SK-N-SH (cell line): ENCODE measurements around the gene STK39. TPM values are rescaled to one million over a fixed set of nuclear protein-coding genes. Genes with fewer than 3 reads are reported as not detected.

ENCODE experiments used
- CTCF ChIA-PET: fragments of 300-600, 350-600 bp; formaldehyde crosslinking; extraction: SDS; loops from one replicate; lab custom pipeline; 2021; lab: Yijun Ruan, JAX
- POLR2A ChIA-PET: fragments of 350-600 bp; sonication (Branson Sonifier 250); formaldehyde crosslinking; extraction: SDS; loops from one replicate; lab custom pipeline; 2020; ENCODE audit warnings: antibody characterized with exemption, inconsistent platforms; lab: Yijun Ruan, JAX
- DNase-seq: peaks from one replicate; pipeline ENCODE4 v3.0.0; 2012
- H2AFZ ChIP-seq: fragments of 200-600 bp; sonication (generic); 2 replicates; pipeline ENCODE4 v1.8.1; 2016; ENCODE audit warnings: antibody characterized with exemption, mild to moderate bottlenecking, low read depth
- H3F3A ChIP-seq: fragments of 200-600 bp; sonication (generic); replicated peaks from 2 replicates; pipeline ENCODE3; 2016; ENCODE audit warnings: antibody characterized with exemption, mild to moderate bottlenecking; ENCODE audit not compliant: insufficient read depth
- H3K27ac ChIP-seq, 2 experiments: fragments of 200-500 bp in 1 of 2; fragments of 200-600 bp in 1 of 2; sonication (Bioruptor generic) in 1 of 2; sonication (generic), shearing (Covaris generic) in 1 of 2; 2 replicates each; pipeline versions ENCODE4 v1.5.1 to v1.6.1; 2014 to 2016; ENCODE audit warnings: low read depth in 2 of 2, inconsistent platforms in 1 of 2, low read length in 1 of 2, mild to moderate bottlenecking in 1 of 2, mixed read lengths in 1 of 2
- H3K27me3 ChIP-seq: fragments of 200-600 bp; sonication (generic), shearing (Covaris generic); 2 replicates; pipeline ENCODE4 v1.6.1; 2016; ENCODE audit warnings: mixed run types; ENCODE audit not compliant: insufficient read depth
- H3K36me3 ChIP-seq, 2 experiments: fragments of 200-500 bp in 1 of 2; fragments of 200-600 bp in 1 of 2; sonication (Bioruptor generic) in 1 of 2; sonication (generic) in 1 of 2; replicated peaks in 1 of 2; 2 replicates each; pipeline versions ENCODE3 to v1.5.1; 2014 to 2016; ENCODE audit warnings: low read length in 1 of 2, mild to moderate bottlenecking in 1 of 2; ENCODE audit not compliant: insufficient read depth in 2 of 2, control insufficient read depth in 1 of 2
- H3K4me1 ChIP-seq, 2 experiments: fragments of 200-500 bp in 1 of 2; fragments of 200-600 bp in 1 of 2; sonication (Bioruptor generic) in 1 of 2; sonication (generic), shearing (Covaris generic) in 1 of 2; 2 replicates each; pipeline versions ENCODE4 v1.5.1 to v1.6.1; 2014 to 2016; ENCODE audit warnings: low read depth in 1 of 2, low read length in 1 of 2, mixed run types in 1 of 2; ENCODE audit not compliant: insufficient read depth in 2 of 2, control insufficient read depth in 1 of 2
- H3K4me2 ChIP-seq: fragments of 200-600 bp; sonication (generic), shearing (Covaris generic); 2 replicates; pipeline ENCODE4 v1.6.1; 2017; ENCODE audit warnings: mixed run types
- H3K4me3 ChIP-seq, 2 experiments: fragments of 200-500 bp in 1 of 2; fragments of 200-600 bp in 1 of 2; sonication (Bioruptor generic) in 1 of 2; sonication (generic), shearing (Covaris generic) in 1 of 2; 2 replicates each; pipeline versions ENCODE4 v1.5.1 to v1.8.1; 2014 to 2016; ENCODE audit warnings: low read depth in 2 of 2, inconsistent platforms in 1 of 2, low read length in 1 of 2, mild to moderate bottlenecking in 1 of 2, mixed read lengths in 1 of 2, moderate library complexity in 1 of 2
- H3K79me2 ChIP-seq: fragments of 200-600 bp; sonication (generic); 2 replicates; pipeline ENCODE4 v1.8.1; 2017; ENCODE audit warnings: mild to moderate bottlenecking; ENCODE audit not compliant: insufficient read depth
- H3K9ac ChIP-seq: fragments of 200-600 bp; sonication (generic); 2 replicates; pipeline ENCODE4 v1.6.1; 2017; ENCODE audit warnings: mixed run types
- H3K9me2 ChIP-seq: fragments of 200-600 bp; sonication (generic); 2 replicates; pipeline ENCODE4 v1.6.1; 2017; ENCODE audit warnings: mixed run types
- H3K9me3 ChIP-seq: fragments of 200-600 bp; sonication (generic); 2 replicates; pipeline ENCODE4 v1.6.1; 2017; ENCODE audit warnings: mixed run types, mild to moderate bottlenecking, moderate library complexity
- H4K20me1 ChIP-seq: fragments of 200-600 bp; sonication (generic); 2 replicates; pipeline ENCODE4 v1.6.1; 2017; ENCODE audit warnings: mild to moderate bottlenecking, mixed run types; ENCODE audit not compliant: insufficient read depth
- CHD2 ChIP-seq: fragments of 150-350 bp; IDR thresholded peaks from 2 replicates; pipeline ENCODE4 v1.6.1; 2018; ENCODE audit warnings: low read length; ENCODE audit not compliant: partially characterized antibody
- ELF1 ChIP-seq: IDR thresholded peaks from 2 replicates; pipeline ENCODE4 v1.4.0; 2012
- EP300 ChIP-seq, 2 experiments: IDR thresholded peaks; 2 replicates each; pipeline versions ENCODE4 v1.4.0 to v1.6.1; 2012; ENCODE audit warnings: borderline replicate concordance in 1 of 2, low read depth in 1 of 2, low read length in 1 of 2
- FOSL2 ChIP-seq: IDR thresholded peaks from 2 replicates; pipeline ENCODE4 v1.4.0; 2012; ENCODE audit warnings: low read depth, mild to moderate bottlenecking, moderate library complexity, borderline replicate concordance
- FOXM1 ChIP-seq: IDR thresholded peaks from 2 replicates; pipeline ENCODE4 v1.4.0; 2012; ENCODE audit warnings: low read depth, mild to moderate bottlenecking
- GABPA ChIP-seq: IDR thresholded peaks from 2 replicates; pipeline ENCODE4 v1.4.0; 2012; ENCODE audit warnings: low read depth, mild to moderate bottlenecking
- JUND ChIP-seq: IDR thresholded peaks from 2 replicates; pipeline ENCODE4 v1.4.0; 2012
- MEF2A ChIP-seq: IDR thresholded peaks from 2 replicates; pipeline ENCODE4 v1.4.0; 2012; ENCODE audit warnings: low read depth, borderline replicate concordance
- MXI1 ChIP-seq: IDR thresholded peaks from 2 replicates; pipeline ENCODE4 v1.6.1; 2012; ENCODE audit warnings: mild to moderate bottlenecking, low read depth, low read length, improper control_type of control experiment
- NRF1 ChIP-seq: IDR thresholded peaks from 2 replicates; pipeline ENCODE4 v1.6.1; 2012; ENCODE audit warnings: low read depth, mild to moderate bottlenecking, low read length
- POLR2AphosphoS5 ChIP-seq: IDR thresholded peaks from 2 replicates; pipeline ENCODE4 v1.6.1; 2012; ENCODE audit warnings: low read depth, low read length
- RAD21 ChIP-seq: IDR thresholded peaks from 2 replicates; pipeline ENCODE4 v1.6.1; 2012; ENCODE audit warnings: mild to moderate bottlenecking, low read length
- RCOR1 ChIP-seq: fragments of 150-350 bp; IDR thresholded peaks from 2 replicates; pipeline ENCODE4 v1.6.1; 2017; ENCODE audit warnings: antibody characterized with exemption, low read length
- RFX5 ChIP-seq: IDR thresholded peaks from 2 replicates; pipeline ENCODE4 v1.6.1; 2012; ENCODE audit warnings: mild to moderate bottlenecking, improper control_type of control experiment, low read length
- RXRA ChIP-seq: IDR thresholded peaks from 2 replicates; pipeline ENCODE4 v1.4.0; 2012; ENCODE audit warnings: low read depth, mild to moderate bottlenecking, borderline replicate concordance
- SIN3A ChIP-seq: IDR thresholded peaks from 2 replicates; pipeline ENCODE4 v1.6.1; 2012; ENCODE audit warnings: low read depth, mild to moderate bottlenecking, low read length, moderate library complexity, borderline replicate concordance
- SMC3 ChIP-seq: IDR thresholded peaks from 2 replicates; pipeline ENCODE4 v1.6.1; 2012; ENCODE audit warnings: low read depth, low read length, improper control_type of control experiment
- TAF1 ChIP-seq: IDR thresholded peaks from 2 replicates; pipeline ENCODE4 v1.6.1; 2012; ENCODE audit warnings: low read depth, mild to moderate bottlenecking, low read length, moderate library complexity, borderline replicate concordance
- TCF12 ChIP-seq: IDR thresholded peaks from 2 replicates; pipeline ENCODE4 v1.4.0; 2012
- TEAD4 ChIP-seq: IDR thresholded peaks from 2 replicates; pipeline ENCODE4 v1.4.0; 2012; ENCODE audit warnings: mild to moderate bottlenecking, borderline replicate concordance; ENCODE audit not compliant: insufficient read depth
- YY1 ChIP-seq: IDR thresholded peaks from 2 replicates; pipeline ENCODE4 v1.4.0; 2012; ENCODE audit warnings: low read depth, mild to moderate bottlenecking
- WGBS: methylation state at CpG from one replicate; pipeline ENCODE4 v1.1.6; 2017; ENCODE audit warnings: low lambda C conversion rate; 5-methylcytosine and 5-hydroxymethylcytosine counted together
- polyA plus RNA-seq, 3 experiments: library from polyadenylated mRNA; depleted of rRNA; stranded (reverse); fragments of >200 nt; gene quantifications; 2 replicates each; pipeline ENCODE4 v1.2.3, GENCODE V29; 2012
- TF ChIP-seq, protein P1 (sequence below): fragments of 150-350 bp; IDR thresholded peaks from 2 replicates; pipeline ENCODE4 v1.6.1; 2017; ENCODE audit warnings: antibody characterized with exemption, low read length, low read depth, borderline replicate concordance
- TF ChIP-seq, protein P2 (sequence below): IDR thresholded peaks from 2 replicates; pipeline ENCODE4 v1.4.0; 2012; ENCODE audit warnings: low read depth, borderline replicate concordance
- TF ChIP-seq, protein P3 (sequence below): fragments of 150-350 bp; IDR thresholded peaks from 2 replicates; pipeline ENCODE4 v1.6.1; 2016; ENCODE audit warnings: mild to moderate bottlenecking, low read depth, low read length

The STK39 gene
- polyA plus RNA-seq, 1 of the 3 experiments (the other 2 are of a cell fraction) = 9.6 TPM

DNA sequence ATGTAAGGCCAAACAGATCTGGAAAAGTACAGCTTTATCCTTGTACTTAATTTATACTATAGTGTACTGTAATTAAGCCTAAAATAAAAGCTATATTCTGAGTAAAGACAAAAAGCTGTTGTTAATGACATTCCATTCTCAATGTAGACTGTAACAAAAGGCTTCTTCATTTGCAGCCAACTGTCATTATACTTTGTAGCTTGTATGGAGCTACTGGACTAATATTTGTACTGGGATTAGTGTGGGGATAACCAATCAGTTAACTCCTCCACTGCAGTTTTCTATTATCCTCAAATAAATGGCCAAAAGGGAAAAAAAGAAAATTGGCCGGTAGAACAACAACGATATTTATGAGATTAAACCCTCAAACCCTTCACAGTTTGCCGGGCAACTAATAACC lies 66.5 kb downstream of the STK39 start:
- DNase-seq = no peak
- Histone ChIP-seq H3K79me2 (peaks cover 54% of the 10 kb centered on the region; the same call in 1 of the 2 replicates), H3K4me1 (peaks cover 0 to 14% of the 10 kb centered on the region in 2 experiments; a peak in 3 of 4 replicates), H3K4me3 (no peak overlapping the region), H3F3A (no peaks in the 10 kb centered on the region), H4K20me1 (peaks cover 19% of the 10 kb centered on the region), H3K27me3 (no peaks in the 10 kb centered on the region), H3K36me3 (peaks cover 9 to 11% of the 10 kb centered on the region in 2 experiments), H3K27ac (no peak overlapping the region), H2AFZ (no peak overlapping the region), H3K4me2 (no peak overlapping the region), H3K9me3 (no peaks in the 10 kb centered on the region), H3K9me2 (no peaks in the 10 kb centered on the region), H3K9ac (no peak overlapping the region)
- 99% methylated on average over 3 of the region's 3 CpGs for WGBS
- ChIA-PET POLR2A (no interaction called here), CTCF (interaction anchor here (0.6 to 1.4 kb wide), 2 partner anchors 62 to 66 kb away, joined by 3 read pairs; partner anchors contain the start of gene STK39)
- no peak for TF ChIP-seq RFX5
- TF ChIP-seq GABPA = no peak
- TF ChIP-seq FOSL2 = no peak
- TF ChIP-seq, protein P1, sequence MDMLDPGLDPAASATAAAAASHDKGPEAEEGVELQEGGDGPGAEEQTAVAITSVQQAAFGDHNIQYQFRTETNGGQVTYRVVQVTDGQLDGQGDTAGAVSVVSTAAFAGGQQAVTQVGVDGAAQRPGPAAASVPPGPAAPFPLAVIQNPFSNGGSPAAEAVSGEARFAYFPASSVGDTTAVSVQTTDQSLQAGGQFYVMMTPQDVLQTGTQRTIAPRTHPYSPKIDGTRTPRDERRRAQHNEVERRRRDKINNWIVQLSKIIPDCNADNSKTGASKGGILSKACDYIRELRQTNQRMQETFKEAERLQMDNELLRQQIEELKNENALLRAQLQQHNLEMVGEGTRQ = no peak
- TF ChIP-seq TAF1 = no peak
- TF ChIP-seq, protein P2, sequence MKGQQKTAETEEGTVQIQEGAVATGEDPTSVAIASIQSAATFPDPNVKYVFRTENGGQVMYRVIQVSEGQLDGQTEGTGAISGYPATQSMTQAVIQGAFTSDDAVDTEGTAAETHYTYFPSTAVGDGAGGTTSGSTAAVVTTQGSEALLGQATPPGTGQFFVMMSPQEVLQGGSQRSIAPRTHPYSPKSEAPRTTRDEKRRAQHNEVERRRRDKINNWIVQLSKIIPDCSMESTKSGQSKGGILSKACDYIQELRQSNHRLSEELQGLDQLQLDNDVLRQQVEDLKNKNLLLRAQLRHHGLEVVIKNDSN = no peak
- no peak for TF ChIP-seq EP300 (IDR thresholded peaks at IDR 0.05; ENCODE audit: borderline replicate concordance in 1 of 2, low read depth in 1 of 2, low read length in 1 of 2)
- no peak for TF ChIP-seq NRF1
- no peak for TF ChIP-seq YY1
- no peak for TF ChIP-seq MEF2A
- no peak for TF ChIP-seq TEAD4
- TF ChIP-seq RAD21 = no peak
- no peak for TF ChIP-seq RXRA
- TF ChIP-seq ELF1 = no peak

- peaks cover 0 to 10% of the 10 kb centered on the region in 2 experiments; a peak in 3 of 4 replicates for H3K4me1 ChIP-seq
- H3K9ac ChIP-seq = no peak overlapping the region
- no peaks in the 10 kb centered on the region for H3K27me3 ChIP-seq
- no peak overlapping the region for H3K4me3 ChIP-seq
- DNase-seq = no peak
- H2AFZ ChIP-seq = no peak overlapping the region
- no peak overlapping the region for H3K27ac ChIP-seq
- peaks cover 49% of the 10 kb centered on the region; the same call in 1 of the 2 replicates for H3K79me2 ChIP-seq
- no peaks in the 10 kb centered on the region for H3K9me3 ChIP-seq
- no peak overlapping the region for H3K4me2 ChIP-seq
- H4K20me1 ChIP-seq = peaks cover 19% of the 10 kb centered on the region
- H3F3A ChIP-seq = no peaks in the 10 kb centered on the region
- H3K36me3 ChIP-seq = peaks cover 9 to 11% of the 10 kb centered on the region in 2 experiments
- WGBS = 79% methylated on average over 5 of the region's 5 CpGs
- CTCF ChIA-PET = interaction anchor here (1.4 kb wide), 1 partner anchor 61 kb away, joined by 3 read pairs; no protein-coding TSS in a partner anchor
- POLR2A ChIA-PET = no interaction called here
- H3K9me2 ChIP-seq = no peaks in the 10 kb centered on the region
- TF ChIP-seq FOSL2 (no peak), MXI1 (no peak), FOXM1 (no peak), CHD2 (no peak), SIN3A (no peak), ELF1 (no peak), JUND (no peak), SMC3 (no peak), POLR2AphosphoS5 (no peak), MEF2A (no peak), RAD21 (no peak), TCF12 (no peak), EP300 (IDR thresholded peaks at IDR 0.05; ENCODE audit: borderline replicate concordance in 1 of 2, low read depth in 1 of 2, low read length in 1 of 2) (no peak), RCOR1 (no peak), GABPA (no peak)
- TF ChIP-seq, protein P3, sequence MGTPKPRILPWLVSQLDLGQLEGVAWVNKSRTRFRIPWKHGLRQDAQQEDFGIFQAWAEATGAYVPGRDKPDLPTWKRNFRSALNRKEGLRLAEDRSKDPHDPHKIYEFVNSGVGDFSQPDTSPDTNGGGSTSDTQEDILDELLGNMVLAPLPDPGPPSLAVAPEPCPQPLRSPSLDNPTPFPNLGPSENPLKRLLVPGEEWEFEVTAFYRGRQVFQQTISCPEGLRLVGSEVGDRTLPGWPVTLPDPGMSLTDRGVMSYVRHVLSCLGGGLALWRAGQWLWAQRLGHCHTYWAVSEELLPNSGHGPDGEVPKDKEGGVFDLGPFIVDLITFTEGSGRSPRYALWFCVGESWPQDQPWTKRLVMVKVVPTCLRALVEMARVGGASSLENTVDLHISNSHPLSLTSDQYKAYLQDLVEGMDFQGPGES = no peak
- TF ChIP-seq, protein P1 = no peak
These were observed 66.9 kb downstream of the STK39 start for GRCh38 chr2:168180483-168180882.
